Osteocyte (in vitro differentiated cells): ENCODE results near the gene FN1. TPM values are rescaled to one million over a fixed set of nuclear protein-coding genes. Genes with fewer than 3 reads are reported as not detected.

ENCODE experiments used
- DNase-seq: peaks from one replicate; pipeline ENCODE4 v3.0.0; 2021; ENCODE audit warnings: mixed read lengths; ENCODE audit not compliant: unreplicated experiment; ENCODE audit errors: extremely low spot score
- H3K27ac Mint-ChIP-seq: one replicate; pipeline ENCODE4 v1.8.0; 2021; ENCODE audit warnings: mild to moderate bottlenecking, mixed read lengths; ENCODE audit not compliant: unreplicated experiment
- H3K27me3 Mint-ChIP-seq: one replicate; pipeline ENCODE4 v1.8.0; 2021; ENCODE audit warnings: mixed read lengths; ENCODE audit not compliant: unreplicated experiment
- H3K36me3 Mint-ChIP-seq: one replicate; pipeline ENCODE4 v1.8.0; 2021; ENCODE audit warnings: mixed read lengths; ENCODE audit not compliant: unreplicated experiment
- H3K4me1 Mint-ChIP-seq: one replicate; pipeline ENCODE4 v1.8.0; 2021; ENCODE audit warnings: mixed read lengths; ENCODE audit not compliant: unreplicated experiment
- H3K4me3 Mint-ChIP-seq: one replicate; pipeline ENCODE4 v1.8.0; 2021; ENCODE audit warnings: mild to moderate bottlenecking, moderate library complexity, mixed read lengths; ENCODE audit not compliant: unreplicated experiment
- H3K9me3 Mint-ChIP-seq: one replicate; pipeline ENCODE4 v1.8.0; 2021; ENCODE audit warnings: mixed read lengths; ENCODE audit not compliant: unreplicated experiment
- CTCF ChIP-seq: fragments of 200-600 bp; sonication (generic); IDR thresholded peaks from 2 replicates; pipeline ENCODE4 v1.5.0; 2021; ENCODE audit warnings: antibody characterized with exemption, mild to moderate bottlenecking, moderate library complexity
- total RNA-seq: library from RNA; stranded (reverse); gene quantifications from 2 replicates; pipeline ENCODE4 v1.2.1, GENCODE V29; 2021

FN1 gene
- total RNA-seq, 1 donor from 2014 or later = 16,854 TPM

GRCh38 chr2:215358891-215359575 is 76.8 kb downstream of the FN1 start:
- Mint-ChIP-seq H3K27ac (peak overlapping the region; percentile 45), H3K36me3 (peaks cover 47% of the 10 kb centered on the region)

GRCh38 chr2:215358312-215358845 is 77.5 kb downstream of the FN1 start:
- Mint-ChIP-seq H3K9me3 (no peaks in the 10 kb centered on the region), H3K36me3 (peaks cover 40% of the 10 kb centered on the region), H3K4me1 (peaks cover 12% of the 10 kb centered on the region), H3K27me3 (no peaks in the 10 kb centered on the region), H3K4me3 (no peak overlapping the region), H3K27ac (peak overlapping the region; percentile 61)
- no peak for TF ChIP-seq CTCF
- DNase-seq = no peak

More at GRCh38 chr2:215358891-215359575, 76.8 kb downstream of the FN1 start:
- no peak for TF ChIP-seq CTCF
- H3K4me3 Mint-ChIP-seq = no peak overlapping the region
- H3K9me3 Mint-ChIP-seq = no peaks in the 10 kb centered on the region
- DNase-seq = no peak
- peaks cover 18% of the 10 kb centered on the region for H3K4me1 Mint-ChIP-seq
- H3K27me3 Mint-ChIP-seq = no peaks in the 10 kb centered on the region

GRCh38 chr2:215357660-215358059 is 78.2 kb downstream of the FN1 start:
- Mint-ChIP-seq H3K4me1 (peaks cover 9% of the 10 kb centered on the region), H3K27ac (peak overlapping the region; percentile 54)
- no peak for DNase-seq

GRCh38 chr2:215356948-215357461 is 78.9 kb downstream of the FN1 start:
- H3K27me3 Mint-ChIP-seq = no peaks in the 10 kb centered on the region
- no peak for DNase-seq
- peaks cover 28% of the 10 kb centered on the region for H3K36me3 Mint-ChIP-seq
- H3K4me3 Mint-ChIP-seq = no peak overlapping the region
- no peaks in the 10 kb centered on the region for H3K9me3 Mint-ChIP-seq
- peaks cover 7% of the 10 kb centered on the region for H3K4me1 Mint-ChIP-seq
- no peak for TF ChIP-seq CTCF
- peak overlapping the region; percentile 54 for H3K27ac Mint-ChIP-seq

More at GRCh38 chr2:215357660-215358059, 78.2 kb downstream of the FN1 start:
- Mint-ChIP-seq H3K27me3 (no peaks in the 10 kb centered on the region), H3K4me3 (no peak overlapping the region), H3K36me3 (peaks cover 34% of the 10 kb centered on the region), H3K9me3 (no peaks in the 10 kb centered on the region)
- TF ChIP-seq CTCF = no peak

- Mint-ChIP-seq H3K9me3 (no peaks in the 10 kb centered on the region), H3K4me1 (peaks cover 7% of the 10 kb centered on the region), H3K4me3 (no peak overlapping the region), H3K36me3 (peaks cover 26% of the 10 kb centered on the region), H3K27me3 (no peaks in the 10 kb centered on the region), H3K27ac (peak overlapping the region; percentile 54)
- TF ChIP-seq CTCF = no peak
- no peak for DNase-seq
These were observed 79.4 kb downstream of the FN1 start for GRCh38 chr2:215356334-215356947.
